Transverse colon (tissue), 4 donors: ENCODE results near the gene HTT-AS.

Source experiments
- CTCF ChIP-seq, 5 experiments: fragments of 200-600 bp in 3 of 5; fragments of 450-650 bp in 2 of 5; sonication (generic) in 3 of 5; IDR thresholded peaks; 1 replicate in 2 of 5; 2 replicates in 3 of 5; pipeline ENCODE4 v1.5.1; 2016 to 2017; ENCODE audit warnings: antibody characterized with exemption in 5 of 5, inconsistent platforms in 3 of 5, mild to moderate bottlenecking in 2 of 5, moderate library complexity in 1 of 5
- EP300 ChIP-seq: sonication (generic); formaldehyde crosslinking; IDR thresholded peaks from one replicate; pipeline ENCODE4 v1.6.1; 2017; ENCODE audit warnings: antibody characterized with exemption, low read depth
- POLR2A ChIP-seq: fragments of 450-650 bp; IDR thresholded peaks from one replicate; pipeline ENCODE4 v1.6.1; 2016; ENCODE audit warnings: antibody characterized with exemption, mild to moderate bottlenecking, moderate library complexity
- POLR2AphosphoS5 ChIP-seq, 3 donors: sonication (generic); formaldehyde crosslinking; IDR thresholded peaks; one replicate each; pipeline ENCODE4 v1.6.1; 2016; ENCODE audit warnings: antibody characterized with exemption in 3 of 3

GRCh38 chr4:3065551-3065950, 8.8 kb downstream of the HTT-AS start:
- TF ChIP-seq CTCF (IDR thresholded peaks at IDR 0.05) (no peak), POLR2AphosphoS5 (IDR thresholded peaks at IDR 0.05) (no peak), POLR2A (no peak), EP300 (no peak)
